H9 (cell line): ENCODE measurements around the gene EPB41L4B. TPM values are rescaled to one million over a fixed set of nuclear protein-coding genes. Genes with fewer than 3 reads are reported as not detected.

Source experiments
- DNase-seq: peaks from one replicate; pipeline ENCODE4 v3.0.0-alpha.2; 2017
- H2AFZ ChIP-seq: one replicate; pipeline ENCODE4 v1.6.1; 2013; ENCODE audit warnings: mild to moderate bottlenecking, low read length, control low read depth, moderate library complexity
- H2AK5ac ChIP-seq: 2 replicates; pipeline ENCODE4 v1.6.1; 2013; ENCODE audit warnings: low read length, control low read depth, mixed read lengths; ENCODE audit not compliant: insufficient read length
- H2BK120ac ChIP-seq: one replicate; pipeline ENCODE4 v1.6.1; 2013; ENCODE audit warnings: low read depth, mild to moderate bottlenecking, low read length, control low read depth, inconsistent platforms; ENCODE audit not compliant: poor library complexity, severe bottlenecking
- H2BK12ac ChIP-seq: 2 replicates; pipeline ENCODE4 v1.6.1; 2013; ENCODE audit warnings: low read length, control low read depth, mixed read lengths, low read depth; ENCODE audit not compliant: insufficient read length
- H2BK15ac ChIP-seq: 2 replicates; pipeline ENCODE4 v1.6.1; 2013; ENCODE audit warnings: low read depth, low read length, control low read depth
- H2BK20ac ChIP-seq: one replicate; pipeline ENCODE4 v1.6.1; 2013; ENCODE audit warnings: low read depth, mild to moderate bottlenecking, low read length, control low read depth, inconsistent platforms; ENCODE audit not compliant: poor library complexity, severe bottlenecking
- H2BK5ac ChIP-seq: 2 replicates; pipeline ENCODE4 v1.6.1; 2013; ENCODE audit warnings: low read length, control low read depth, mixed read lengths; ENCODE audit not compliant: insufficient read length
- H3K14ac ChIP-seq: 2 replicates; pipeline ENCODE4 v1.6.1; 2013; ENCODE audit warnings: low read length, control low read depth; ENCODE audit not compliant: insufficient read depth
- H3K18ac ChIP-seq: 2 replicates; pipeline ENCODE4 v1.6.1; 2013; ENCODE audit warnings: low read depth, mild to moderate bottlenecking, mixed read lengths, low read length, control low read depth; ENCODE audit not compliant: insufficient read length
- H3K23ac ChIP-seq: 2 replicates; pipeline ENCODE4 v1.6.1; 2013; ENCODE audit warnings: low read length, control low read depth, mixed read lengths, low read depth; ENCODE audit not compliant: insufficient read length
- H3K23me2 ChIP-seq: 2 replicates; pipeline ENCODE4 v1.6.1; 2013; ENCODE audit warnings: low read depth, mild to moderate bottlenecking, mixed read lengths, low read length, control low read depth; ENCODE audit not compliant: insufficient read length, poor library complexity, severe bottlenecking
- H3K27ac ChIP-seq: 2 replicates; pipeline ENCODE4 v1.5.1; 2013; ENCODE audit warnings: low read length, control low read depth, mixed read lengths, low read depth; ENCODE audit not compliant: insufficient read length
- H3K27me3 ChIP-seq: 2 replicates; pipeline ENCODE4 v1.6.1; 2013; ENCODE audit warnings: low read length, control low read depth, inconsistent platforms; ENCODE audit not compliant: insufficient read depth
- H3K4ac ChIP-seq: 2 replicates; pipeline ENCODE4 v1.6.1; 2013; ENCODE audit warnings: low read depth, mild to moderate bottlenecking, control low read depth, inconsistent platforms, low read length, moderate library complexity
- H3K4me1 ChIP-seq: 2 replicates; pipeline ENCODE4 v1.6.1; 2013; ENCODE audit warnings: low read length, control low read depth, inconsistent platforms; ENCODE audit not compliant: insufficient read depth
- H3K4me2 ChIP-seq: 2 replicates; pipeline ENCODE4 v1.6.1; 2013; ENCODE audit warnings: low read length, control low read depth, mixed read lengths; ENCODE audit not compliant: insufficient read length, insufficient read depth
- H3K56ac ChIP-seq: 2 replicates; pipeline ENCODE4 v1.6.1; 2013; ENCODE audit warnings: low read depth, mild to moderate bottlenecking, mixed read lengths, low read length, control low read depth; ENCODE audit not compliant: insufficient read length
- H3K79me1 ChIP-seq: 2 replicates; pipeline ENCODE4 v1.6.1; 2013; ENCODE audit warnings: low read depth, mild to moderate bottlenecking, moderate library complexity, low read length, control low read depth, inconsistent platforms; ENCODE audit not compliant: insufficient read depth, poor library complexity, severe bottlenecking
- H3K79me2 ChIP-seq: 2 replicates; pipeline ENCODE4 v1.6.1; 2013; ENCODE audit warnings: low read length, control low read depth, inconsistent platforms; ENCODE audit not compliant: insufficient read depth
- H3K9ac ChIP-seq: 2 replicates; pipeline ENCODE4 v1.6.1; 2013; ENCODE audit warnings: low read length, control low read depth, mixed read lengths; ENCODE audit not compliant: insufficient read length; ENCODE audit errors: extremely low read depth
- H3K9me3 ChIP-seq: one replicate; pipeline ENCODE4 v1.6.1; 2013; ENCODE audit warnings: low read depth, low read length, inconsistent platforms; ENCODE audit not compliant: control insufficient read depth
- H3T11ph ChIP-seq: one replicate; pipeline ENCODE4 v1.6.1; 2013; ENCODE audit warnings: mild to moderate bottlenecking, low read length, control low read depth, inconsistent platforms
- H4K20me1 ChIP-seq: one replicate; pipeline ENCODE4 v1.6.1; 2013; ENCODE audit not compliant: control insufficient read depth, insufficient read length, insufficient read depth
- H4K5ac ChIP-seq: 2 replicates; pipeline ENCODE4 v1.6.1; 2013; ENCODE audit warnings: low read depth, mild to moderate bottlenecking, mixed read lengths, low read length, control low read depth; ENCODE audit not compliant: insufficient read length
- H4K8ac ChIP-seq: replicated peaks from 2 replicates; pipeline ENCODE4 v1.6.1; 2013; ENCODE audit warnings: low read length, control low read depth, mixed read lengths, low read depth; ENCODE audit not compliant: insufficient read length
- H4K91ac ChIP-seq: 2 replicates; pipeline ENCODE4 v1.6.1; 2013; ENCODE audit warnings: low read depth, mild to moderate bottlenecking, moderate library complexity, mixed read lengths, low read length, control low read depth; ENCODE audit not compliant: insufficient read length
- H3K27ac Mint-ChIP-seq, 3 experiments: 2 replicates in 2 of 3; 3 replicates in 1 of 3; pipeline ENCODE4 v1.8.0; 2020 to 2021; ENCODE audit warnings: mixed read lengths in 3 of 3, mild to moderate bottlenecking in 1 of 3, moderate library complexity in 1 of 3
- H3K27me3 Mint-ChIP-seq: 2 replicates; pipeline ENCODE4 v1.8.0; 2021; ENCODE audit warnings: low read depth, mild to moderate bottlenecking, moderate library complexity, mixed read lengths
- H3K36me3 Mint-ChIP-seq, 3 experiments: 2 replicates in 2 of 3; 3 replicates in 1 of 3; pipeline ENCODE4 v1.8.0; 2020 to 2021; ENCODE audit warnings: low read depth in 3 of 3, mixed read lengths in 3 of 3; ENCODE audit not compliant: insufficient read depth in 1 of 3
- H3K4me1 Mint-ChIP-seq, 2 experiments: 2 replicates each; pipeline ENCODE4 v1.8.0; 2020; ENCODE audit warnings: mixed read lengths in 2 of 2
- H3K4me3 Mint-ChIP-seq, 2 experiments: 2 replicates in 1 of 2; 3 replicates in 1 of 2; pipeline ENCODE4 v1.8.0; 2020 to 2021; ENCODE audit warnings: mild to moderate bottlenecking in 2 of 2, mixed read lengths in 2 of 2, moderate library complexity in 1 of 2
- H3K9me3 Mint-ChIP-seq, 2 experiments: 2 replicates in 1 of 2; 3 replicates in 1 of 2; pipeline ENCODE4 v1.8.0; 2020; ENCODE audit warnings: mild to moderate bottlenecking in 2 of 2, mixed read lengths in 2 of 2, moderate library complexity in 1 of 2
- WGBS: extraction: QIAGEN DNeasy Blood & Tissue Kit; methylation state at CpG from one replicate; pipeline ENCODE4 v1.1.7; 2013; ENCODE audit warnings: missing lambda C conversion rate, low lambda C conversion rate, mixed read lengths; ENCODE audit not compliant: insufficient read length; ENCODE audit errors: extremely low coverage; 5-methylcytosine and 5-hydroxymethylcytosine counted together
- total RNA-seq: library from RNA; stranded (reverse); gene quantifications from 2 replicates; pipeline ENCODE4 v1.2.1, GENCODE V29; 2021
- TF ChIP-seq, protein P1 (sequence below): fragments of 200-600 bp; sonication (generic); conservative IDR thresholded peaks from 3 replicates; pipeline ENCODE4 v1.8.0; 2021; ENCODE audit warnings: antibody characterized with exemption, mild to moderate bottlenecking

EPB41L4B gene
- total RNA-seq, 1 experiment from 2014 or later: 18.9 TPM

DNA sequence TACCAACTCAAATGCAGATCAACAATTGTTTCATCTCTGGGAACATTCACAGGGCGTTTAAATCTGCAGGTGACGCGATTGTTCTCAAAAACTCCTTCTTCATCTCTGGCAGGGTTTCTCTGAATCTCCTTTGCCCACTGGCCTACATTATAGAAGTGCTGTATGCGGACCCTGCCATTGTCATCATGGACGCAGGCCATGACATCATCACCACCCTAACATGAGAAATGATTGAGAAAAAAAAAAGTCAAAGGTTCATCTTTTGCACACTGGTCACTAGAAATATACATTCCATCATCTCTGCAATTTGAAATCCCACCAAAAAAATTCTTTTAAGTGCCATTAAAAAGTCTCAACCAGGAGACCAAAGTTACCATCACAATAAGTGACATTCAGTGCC, 179.5 kb downstream of the EPB41L4B start:
- no peak overlapping the region for H3K4me2 ChIP-seq
- H4K20me1 ChIP-seq: no peaks in the 10 kb centered on the region
- no peak overlapping the region for H3K14ac ChIP-seq
- H3K23ac ChIP-seq: no peak overlapping the region
- H3K4me1 Mint-ChIP-seq: peaks cover 7 to 13% of the 10 kb centered on the region in 2 experiments
- H4K5ac ChIP-seq: no peak overlapping the region
- no peak overlapping the region for H2BK20ac ChIP-seq
- H3K9ac ChIP-seq: no peak overlapping the region
- H2BK15ac ChIP-seq: no peak overlapping the region
- DNase-seq: no peak
- no peak overlapping the region for H3K56ac ChIP-seq
- H3K4ac ChIP-seq: no peak overlapping the region
- no peaks in the 10 kb centered on the region for H3K79me2 ChIP-seq
- no peak overlapping the region for H2AK5ac ChIP-seq
- H3K9me3 ChIP-seq: no peaks in the 10 kb centered on the region
- H3K9me3 Mint-ChIP-seq: no peaks in the 10 kb centered on the region; a peak in 1 of 5 replicates
- no CpG with 5 or more reads among the region's 5 CpGs for WGBS
- H3K36me3 Mint-ChIP-seq: no peaks in the 10 kb centered on the region
- H3K27ac ChIP-seq: no peak overlapping the region
- H3K79me1 ChIP-seq: no peaks in the 10 kb centered on the region
- H3T11ph ChIP-seq: no peak overlapping the region
- H3K27ac Mint-ChIP-seq: no peak overlapping the region; a peak in 1 of 7 replicates
- H3K4me3 Mint-ChIP-seq: no peak overlapping the region
- H4K8ac ChIP-seq: no peak overlapping the region
- no peak overlapping the region for H2BK12ac ChIP-seq
- H3K23me2 ChIP-seq: no peaks in the 10 kb centered on the region
- no peak overlapping the region for H2BK5ac ChIP-seq
- TF ChIP-seq, protein P1, sequence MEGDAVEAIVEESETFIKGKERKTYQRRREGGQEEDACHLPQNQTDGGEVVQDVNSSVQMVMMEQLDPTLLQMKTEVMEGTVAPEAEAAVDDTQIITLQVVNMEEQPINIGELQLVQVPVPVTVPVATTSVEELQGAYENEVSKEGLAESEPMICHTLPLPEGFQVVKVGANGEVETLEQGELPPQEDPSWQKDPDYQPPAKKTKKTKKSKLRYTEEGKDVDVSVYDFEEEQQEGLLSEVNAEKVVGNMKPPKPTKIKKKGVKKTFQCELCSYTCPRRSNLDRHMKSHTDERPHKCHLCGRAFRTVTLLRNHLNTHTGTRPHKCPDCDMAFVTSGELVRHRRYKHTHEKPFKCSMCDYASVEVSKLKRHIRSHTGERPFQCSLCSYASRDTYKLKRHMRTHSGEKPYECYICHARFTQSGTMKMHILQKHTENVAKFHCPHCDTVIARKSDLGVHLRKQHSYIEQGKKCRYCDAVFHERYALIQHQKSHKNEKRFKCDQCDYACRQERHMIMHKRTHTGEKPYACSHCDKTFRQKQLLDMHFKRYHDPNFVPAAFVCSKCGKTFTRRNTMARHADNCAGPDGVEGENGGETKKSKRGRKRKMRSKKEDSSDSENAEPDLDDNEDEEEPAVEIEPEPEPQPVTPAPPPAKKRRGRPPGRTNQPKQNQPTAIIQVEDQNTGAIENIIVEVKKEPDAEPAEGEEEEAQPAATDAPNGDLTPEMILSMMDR: no peak
- H3K4me1 ChIP-seq: no peaks in the 10 kb centered on the region
- H4K91ac ChIP-seq: no peak overlapping the region
- H2AFZ ChIP-seq: no peak overlapping the region
- H3K27me3 ChIP-seq: no peaks in the 10 kb centered on the region
- H2BK120ac ChIP-seq: no peak overlapping the region
- H3K27me3 Mint-ChIP-seq: no peaks in the 10 kb centered on the region; the same call in 1 of the 2 replicates
- no peak overlapping the region for H3K18ac ChIP-seq
